Amniotic stem cell (primary cell): ENCODE measurements around the gene ERC2.

ENCODE experiments used
- DNase-seq: peaks from one replicate; lab custom pipeline; 2025; lab: John Stamatoyannopoulos, UW

ERC2 gene

DNA sequence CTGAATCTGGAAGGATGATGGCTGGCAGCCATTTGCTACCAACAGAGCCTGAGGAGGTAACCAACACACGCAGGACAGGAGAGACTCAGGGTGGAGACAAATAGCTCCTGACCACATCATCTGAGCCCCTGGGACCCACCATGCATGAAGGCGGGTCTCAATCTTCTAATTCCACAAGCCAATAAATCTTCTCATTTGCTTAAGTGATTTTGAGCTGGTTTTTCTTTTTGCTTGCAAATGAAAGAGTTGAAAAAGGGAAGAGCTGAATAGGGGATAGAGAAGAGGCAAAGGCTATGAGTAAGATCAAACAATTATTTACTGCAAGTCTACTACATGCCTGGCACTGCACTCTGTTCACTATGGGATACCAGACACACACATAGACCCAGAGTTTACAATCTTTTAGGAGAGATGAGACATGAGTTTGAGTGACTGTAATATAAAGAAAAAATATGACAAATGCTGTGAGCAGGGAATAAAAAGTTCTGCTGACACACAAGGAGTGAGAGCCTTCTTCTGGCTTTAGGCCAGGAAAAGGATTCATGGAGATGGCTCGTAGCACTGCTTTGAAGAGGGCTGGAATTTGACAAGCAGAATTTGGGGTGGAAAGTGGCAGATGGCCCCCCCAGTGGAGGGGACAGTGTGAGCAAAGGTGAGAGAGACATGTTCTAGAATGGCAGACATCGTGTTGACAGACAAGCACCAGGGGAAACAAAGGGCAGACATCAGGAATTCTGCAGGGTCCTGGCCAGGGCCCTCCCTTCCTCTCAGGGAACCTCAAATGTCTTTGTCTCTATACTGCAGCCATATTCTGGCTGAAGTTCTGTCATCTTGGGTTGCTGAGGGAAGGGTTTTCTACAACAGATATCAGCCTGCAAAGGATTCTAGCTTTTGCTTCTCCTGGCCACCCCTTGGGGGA is 911.4 kb downstream of the ERC2 start:
- DNase-seq: no peak

DNA sequence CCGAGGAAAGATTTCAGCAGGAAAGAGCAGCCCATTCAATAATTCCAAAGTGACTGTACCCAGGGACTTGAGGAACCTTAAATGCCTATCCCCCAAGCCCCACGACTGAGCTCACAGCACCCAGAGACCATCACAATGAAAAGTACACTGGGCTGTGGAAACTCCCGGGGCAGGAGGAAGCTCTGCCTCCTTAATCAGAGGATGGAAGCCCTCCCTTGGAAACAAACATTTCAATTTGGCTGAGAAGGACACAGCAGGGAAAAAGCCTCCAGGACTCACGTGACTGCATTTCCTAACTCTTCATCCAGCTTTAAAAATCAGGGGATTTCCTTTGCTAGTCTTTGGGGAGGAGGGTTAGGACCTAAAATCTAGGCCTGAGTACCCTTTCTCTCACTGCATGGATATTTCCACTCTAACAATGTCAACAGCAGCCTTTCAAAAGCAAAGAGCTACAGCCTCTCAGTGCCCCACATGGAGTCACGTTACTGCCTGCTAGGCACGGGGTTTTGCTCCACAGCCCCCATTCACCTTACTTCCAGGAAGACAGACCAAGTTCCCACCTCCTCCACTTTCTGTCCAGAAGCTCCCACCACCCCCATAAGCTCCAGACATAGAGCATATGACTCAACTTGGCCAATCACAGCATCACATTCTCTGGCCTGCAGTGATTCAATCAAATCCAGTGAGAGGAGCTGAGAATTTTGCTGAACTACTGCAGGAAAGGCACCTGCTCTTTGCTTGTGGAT is 912.2 kb downstream of the ERC2 start:
- DNase-seq: no peak

DNA sequence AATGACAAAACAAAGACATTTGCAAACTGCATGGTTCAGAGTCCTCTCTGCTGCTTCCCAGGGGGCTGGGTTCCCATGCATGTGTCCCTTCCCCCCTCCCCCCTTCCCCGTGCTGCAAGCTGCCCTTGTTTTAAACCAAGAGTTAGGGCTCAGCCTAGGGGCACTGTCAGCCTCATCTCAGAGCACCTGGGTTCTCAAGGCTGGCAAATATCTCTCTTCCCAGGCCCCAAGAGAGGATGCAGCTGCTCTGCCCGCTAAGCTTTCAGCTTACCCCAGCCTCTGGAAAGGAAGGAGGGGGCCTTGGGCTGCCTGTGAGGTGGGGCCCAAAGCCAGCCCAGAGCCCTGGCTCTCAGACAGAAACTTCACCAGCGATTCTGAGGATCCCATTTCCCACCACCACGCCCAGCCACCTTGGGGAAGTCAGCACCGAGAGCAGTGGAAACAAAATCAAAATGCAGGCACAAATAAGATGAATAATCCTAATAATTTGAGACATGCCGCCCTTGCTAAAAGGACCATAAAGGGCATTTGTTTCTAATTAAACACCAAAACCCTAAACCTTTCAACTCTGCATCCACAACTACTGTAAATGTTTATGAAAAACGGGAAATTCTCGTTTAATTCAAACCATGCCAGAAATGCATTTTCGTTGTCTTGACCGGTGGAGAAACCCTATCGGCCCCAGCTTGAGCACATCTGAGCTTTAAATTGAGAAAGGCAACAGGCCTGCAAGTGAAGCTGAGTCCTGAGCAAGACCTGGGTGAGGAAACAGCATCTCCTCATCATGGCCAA is 913.4 kb downstream of the ERC2 start:
- DNase-seq: no peak

DNA sequence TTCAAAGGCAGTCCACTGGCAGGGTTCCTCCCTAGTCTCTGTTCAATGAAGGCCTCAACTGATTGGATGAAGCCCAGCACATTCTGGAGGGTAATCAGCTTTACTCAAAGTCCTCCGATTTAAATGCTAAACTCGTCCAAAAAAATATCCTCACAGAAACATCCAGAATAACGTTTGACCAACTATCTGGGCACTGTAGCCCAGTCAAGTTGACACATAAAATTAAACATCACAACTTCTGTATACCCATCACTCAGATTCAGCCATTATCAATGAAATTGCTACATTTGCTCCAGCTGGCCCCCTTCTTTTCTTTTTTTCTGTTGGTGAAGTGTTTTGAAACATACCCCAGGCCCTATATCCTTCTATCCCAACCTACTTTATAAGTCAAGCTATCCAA is 916.6 kb downstream of the ERC2 start:
- DNase-seq: no peak

DNA sequence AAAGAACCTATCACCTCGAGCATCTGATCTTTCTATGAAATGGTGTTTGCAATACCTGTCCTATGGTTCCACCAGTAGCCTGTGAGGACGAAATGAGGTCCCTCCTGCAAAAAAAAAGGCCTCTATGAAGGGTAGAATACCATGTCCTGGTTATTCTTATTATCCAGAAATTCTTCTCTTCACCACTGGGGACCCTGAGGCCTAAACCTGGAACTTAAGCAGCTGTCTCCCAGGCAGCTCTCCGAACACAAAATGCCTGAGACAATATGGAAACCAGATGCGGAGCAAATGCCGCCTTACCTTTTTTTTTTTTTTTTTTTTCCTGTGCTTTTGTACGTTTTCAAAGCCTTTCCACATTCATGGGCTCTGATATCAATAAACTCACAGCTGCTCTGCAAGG is 919.1 kb downstream of the ERC2 start:
- no peak for DNase-seq

DNA sequence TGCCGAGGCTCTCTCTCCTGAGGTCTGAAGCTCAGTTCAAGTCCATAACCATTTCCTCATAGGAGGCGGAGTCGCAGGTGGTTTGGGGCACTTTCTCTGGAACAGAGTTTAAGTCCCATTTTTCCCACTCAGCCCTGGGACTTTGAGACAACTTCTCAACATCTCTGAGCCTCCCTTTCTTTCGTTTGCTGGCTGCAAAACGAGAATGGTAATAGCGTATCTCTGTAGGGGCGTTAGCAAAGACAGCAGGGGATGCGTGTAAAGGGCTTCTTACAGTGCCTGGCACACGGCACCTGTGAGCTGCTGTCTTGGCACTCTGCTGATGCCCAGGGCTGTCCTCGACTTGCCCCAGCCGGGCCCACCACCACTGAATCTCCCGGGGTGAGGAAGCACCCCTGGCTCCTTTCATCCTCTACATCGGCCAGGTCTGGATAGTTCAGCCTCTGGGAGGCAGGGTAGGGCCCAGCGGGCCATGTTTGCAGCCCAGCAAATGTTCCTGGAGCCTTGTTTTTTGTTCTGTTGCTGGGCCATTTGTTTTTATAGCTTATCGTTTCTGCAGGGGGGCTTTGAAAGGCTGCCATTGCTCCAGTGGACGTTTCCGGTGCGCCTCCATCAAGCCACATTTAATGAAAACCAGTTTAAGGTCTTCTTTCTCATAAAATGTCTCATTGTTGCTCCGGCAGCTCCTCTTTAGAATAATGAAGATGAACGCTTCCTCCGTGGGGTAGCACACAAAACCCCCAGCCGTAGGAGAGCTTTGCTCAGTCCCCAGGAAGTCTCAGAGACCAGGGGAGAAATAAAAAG is 921.2 kb downstream of the ERC2 start:
- no peak for DNase-seq

DNA sequence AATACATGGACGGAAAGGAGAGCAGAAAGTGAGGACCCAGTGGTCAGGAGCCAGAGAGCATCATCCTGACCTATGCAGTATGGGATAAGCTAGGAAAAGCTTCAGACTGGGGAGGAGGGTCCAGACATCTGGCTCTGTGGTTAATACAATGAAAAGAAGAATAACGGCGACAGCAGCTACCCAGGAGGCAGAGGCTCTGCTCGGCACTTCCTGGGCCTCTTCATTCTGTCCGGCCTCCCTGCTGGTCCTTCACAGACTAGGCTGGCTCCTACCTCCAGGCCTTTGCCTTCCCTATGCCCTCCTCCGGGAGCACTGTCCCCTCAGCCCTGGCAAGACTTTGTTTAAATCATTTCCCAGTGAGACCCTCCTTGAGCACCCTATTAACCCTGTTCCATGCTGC is 922.3 kb downstream of the ERC2 start:
- DNase-seq: no peak

DNA sequence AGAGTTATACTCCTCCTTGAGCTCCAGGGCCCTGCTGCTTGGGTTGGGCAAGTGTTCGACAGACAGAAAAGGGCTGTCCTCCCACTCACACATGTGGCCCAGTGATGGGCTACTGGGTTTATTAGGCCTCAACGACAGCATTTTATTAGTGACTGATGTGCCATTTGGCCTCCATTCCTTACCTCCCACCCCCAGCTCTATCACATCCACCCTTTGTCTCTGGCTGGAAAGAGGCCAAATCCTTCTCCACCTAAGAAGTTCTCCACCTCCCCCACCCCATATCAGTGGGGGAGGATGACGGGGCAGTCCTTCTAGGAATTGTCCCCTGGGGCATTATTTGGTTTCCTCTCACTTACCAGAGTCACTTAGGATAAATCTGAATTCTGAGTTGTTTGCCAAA is 924.0 kb downstream of the ERC2 start:
- no peak for DNase-seq

DNA sequence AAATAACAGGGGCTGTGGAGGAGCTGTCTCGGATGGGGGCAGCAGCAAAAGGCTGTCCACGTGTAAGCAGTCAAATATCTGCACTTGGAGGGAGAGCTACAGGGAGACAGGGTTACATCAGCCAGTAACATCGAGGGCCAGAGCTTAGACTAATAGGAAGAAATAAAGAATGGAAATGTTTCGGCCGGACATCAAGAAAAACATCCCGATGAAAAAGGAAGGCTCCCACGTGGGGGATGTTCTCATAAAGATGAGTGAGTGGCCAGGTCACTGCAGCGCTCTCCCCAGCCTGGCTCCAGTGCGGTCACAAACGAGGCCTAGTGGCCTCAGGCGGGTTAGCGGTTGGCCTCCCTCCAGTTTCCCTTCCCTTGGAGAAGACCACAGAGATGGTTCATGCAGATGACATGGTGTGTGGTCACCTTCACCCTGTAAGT is 925.1 kb downstream of the ERC2 start:
- no peak for DNase-seq

DNA sequence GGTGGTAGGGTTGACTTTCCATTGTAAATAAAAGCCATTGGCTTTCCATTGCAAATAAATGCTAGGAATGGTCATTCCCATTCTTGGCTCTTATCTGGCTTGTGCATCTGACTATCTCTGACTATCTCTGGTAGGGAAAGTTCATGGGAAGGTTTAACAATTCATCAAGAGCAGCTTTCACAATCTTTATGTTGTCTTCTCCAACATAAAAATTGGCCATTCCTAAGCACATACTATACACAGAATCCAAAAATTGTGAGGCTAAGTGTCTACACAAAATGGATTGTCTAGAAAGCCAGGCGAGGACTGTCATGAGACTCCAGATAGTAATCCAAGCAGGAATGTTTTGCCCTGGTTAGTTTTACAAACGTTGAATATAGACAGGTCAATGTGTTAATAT is 926.8 kb downstream of the ERC2 start:
- no peak for DNase-seq

DNA sequence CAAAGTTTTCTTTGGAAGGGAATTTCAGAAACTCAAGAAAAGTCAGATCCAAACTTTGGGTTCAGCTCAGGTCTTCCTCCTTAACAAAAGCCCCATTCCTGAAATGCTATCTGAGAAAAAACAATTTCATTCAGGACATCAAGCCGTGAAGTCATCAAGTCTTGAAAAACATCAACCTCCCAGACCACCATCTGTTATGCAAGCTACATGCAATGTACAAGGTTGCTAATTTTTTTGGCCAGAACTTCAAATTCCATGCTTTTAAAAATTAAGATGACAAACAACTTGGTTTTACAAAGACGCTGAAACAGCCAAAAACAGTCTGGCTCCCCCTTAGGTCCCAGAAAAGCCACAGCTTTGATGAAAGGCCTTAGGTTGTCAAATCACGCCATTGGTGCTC is 927.3 kb downstream of the ERC2 start:
- DNase-seq: no peak

DNA sequence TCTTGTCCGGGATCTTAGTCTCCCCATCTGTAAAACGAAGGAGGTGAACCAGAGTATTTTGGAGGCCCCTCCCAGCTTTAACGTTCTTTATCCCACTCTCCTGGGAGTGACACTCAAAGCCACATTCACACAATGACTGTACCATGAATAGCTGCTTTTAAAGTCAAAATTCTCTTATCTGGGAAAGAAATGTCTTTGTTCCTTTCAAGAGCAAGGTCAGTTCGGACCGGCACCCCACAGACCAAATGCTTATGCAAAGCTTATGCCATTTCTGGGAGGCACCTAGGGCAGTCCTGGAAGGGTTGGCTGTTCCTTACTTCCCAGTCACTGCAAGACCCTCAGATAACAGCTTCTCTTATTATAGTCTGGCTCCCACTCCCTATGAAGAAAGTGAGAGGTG is 927.7 kb downstream of the ERC2 start:
- no peak for DNase-seq

DNA sequence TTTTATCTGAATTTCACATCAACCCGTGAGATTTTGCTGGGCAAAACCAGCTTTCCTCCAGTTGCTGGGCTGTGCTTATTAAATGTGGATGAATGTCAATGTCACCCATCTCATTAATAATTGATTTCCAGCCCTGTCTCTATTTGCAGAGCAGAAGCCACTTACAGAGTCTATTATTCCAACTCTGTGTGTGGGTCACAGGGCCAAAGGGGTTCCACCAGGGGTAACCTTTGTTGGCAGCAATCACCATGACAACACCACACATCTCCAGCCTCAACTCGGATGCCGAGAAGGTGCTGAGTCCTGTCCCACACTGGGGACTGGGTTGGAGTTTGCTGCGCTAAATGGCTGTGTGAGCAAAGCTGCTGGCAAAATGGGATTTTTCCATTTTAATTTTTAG is 930.1 kb downstream of the ERC2 start:
- DNase-seq: no peak

DNA sequence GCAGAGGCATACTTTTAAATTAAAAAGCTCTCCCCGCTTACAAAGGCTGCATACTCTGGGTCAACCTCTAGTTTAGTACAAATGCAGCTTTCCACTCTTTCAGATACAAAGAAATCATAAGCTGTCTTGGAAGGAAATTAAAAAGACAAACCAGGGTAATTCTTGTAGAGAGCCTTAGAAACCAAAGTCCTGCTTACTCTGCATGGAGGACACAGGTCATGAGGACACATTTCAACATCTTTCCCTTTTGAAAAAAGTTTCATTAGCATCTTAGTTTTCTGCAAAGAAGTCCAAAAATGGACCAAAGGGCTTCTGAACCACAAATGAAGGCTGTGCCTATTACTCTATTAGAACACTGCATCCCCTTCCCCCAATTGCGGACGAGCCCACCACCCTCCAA is 930.7 kb downstream of the ERC2 start:
- DNase-seq: no peak

DNA sequence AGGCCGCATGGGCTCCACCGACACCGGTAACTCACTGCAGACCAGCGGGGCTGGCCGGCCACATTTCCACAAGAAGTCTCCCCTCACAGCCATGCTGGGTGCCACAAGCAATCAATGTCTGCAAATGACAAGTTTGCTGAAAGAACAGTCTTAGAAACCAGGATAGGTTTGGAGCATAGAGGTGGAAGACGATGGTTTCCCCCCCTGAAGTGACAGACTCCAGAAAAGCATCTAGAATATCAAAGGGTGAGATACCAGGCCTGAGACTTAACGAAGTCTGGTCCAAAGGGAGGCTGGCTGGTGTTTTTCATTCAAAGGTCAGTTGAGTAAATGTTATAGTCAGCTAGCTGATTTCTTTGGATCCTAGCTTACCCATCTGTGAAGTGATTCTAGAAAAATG is 931.1 kb downstream of the ERC2 start:
- no peak for DNase-seq

DNA sequence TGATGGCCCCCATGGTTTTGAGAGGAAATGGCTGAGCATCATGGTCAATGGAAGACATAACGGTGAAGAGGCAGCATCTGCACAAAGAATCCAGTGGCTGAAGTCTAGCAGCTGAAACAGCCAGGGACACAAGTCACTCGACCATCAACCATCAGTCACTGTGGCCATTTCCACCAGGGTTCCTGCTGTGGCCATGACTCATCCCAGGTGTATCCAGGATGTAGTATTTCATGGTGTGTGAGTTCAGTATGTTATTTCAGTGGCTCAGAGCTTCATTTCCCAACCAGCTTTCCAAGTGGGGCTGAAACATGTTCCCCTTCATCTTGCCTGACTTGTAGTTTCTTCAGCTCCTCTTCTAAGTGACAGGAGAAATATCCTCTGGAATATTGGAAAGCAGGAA is 933.4 kb downstream of the ERC2 start:
- DNase-seq: no peak

DNA sequence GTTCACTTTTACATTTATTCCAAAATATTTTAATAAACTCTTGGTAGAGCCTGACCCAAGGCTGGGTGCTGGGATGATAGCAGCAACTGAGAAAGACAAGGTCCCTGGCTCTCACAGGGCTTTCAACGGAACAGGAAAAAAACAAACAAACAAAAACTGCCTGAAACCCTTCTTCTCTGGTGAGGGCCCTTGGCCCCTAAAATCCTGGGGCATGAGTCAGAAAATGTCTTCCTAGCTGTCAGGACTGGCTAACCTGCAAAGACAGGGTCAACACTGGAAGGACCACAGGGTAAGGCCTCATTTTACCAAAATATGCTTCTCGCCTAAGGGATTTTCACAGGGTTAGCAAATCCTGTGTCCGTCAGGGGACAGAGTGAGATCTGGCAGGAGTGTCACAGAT is 935.5 kb downstream of the ERC2 start:
- no peak for DNase-seq

DNA sequence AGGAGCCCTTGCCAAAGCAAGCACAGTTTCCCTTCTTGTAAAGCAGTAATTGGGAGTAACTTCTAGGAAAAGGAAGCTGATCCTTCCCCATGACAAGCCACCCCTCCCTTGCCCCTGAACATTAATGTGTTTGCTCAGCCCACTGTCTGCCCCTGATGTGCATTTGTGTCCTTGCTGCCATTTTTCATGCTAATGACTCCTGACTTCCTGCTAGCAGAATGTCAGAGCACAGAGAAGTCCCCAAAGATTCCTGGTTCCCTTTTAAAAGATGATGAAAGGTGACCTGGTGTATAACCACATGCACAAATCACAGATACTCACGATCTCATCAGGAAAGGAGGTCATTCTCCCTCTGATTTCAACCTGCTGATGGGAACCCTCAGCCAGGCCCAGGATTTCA is 936.9 kb downstream of the ERC2 start:
- no peak for DNase-seq

DNA sequence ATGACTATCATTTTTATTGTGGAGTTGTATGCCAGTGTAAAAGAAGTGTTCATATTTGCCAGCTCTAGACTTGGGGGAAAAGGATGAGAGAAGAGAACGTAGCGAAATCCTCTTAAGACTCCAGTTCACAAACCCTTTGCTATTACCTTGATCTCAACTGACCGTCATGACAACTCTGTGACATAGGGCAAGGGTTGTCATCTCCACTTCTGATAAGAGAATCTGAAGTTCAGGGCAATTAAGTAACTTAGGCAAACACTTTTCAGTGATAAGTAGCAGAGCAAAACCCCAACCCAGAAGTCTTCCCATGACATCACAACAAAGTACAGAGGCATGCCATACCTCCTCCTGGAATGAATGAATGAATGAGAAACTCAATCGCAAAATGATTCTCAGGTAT is 940.9 kb downstream of the ERC2 start:
- no peak for DNase-seq

DNA sequence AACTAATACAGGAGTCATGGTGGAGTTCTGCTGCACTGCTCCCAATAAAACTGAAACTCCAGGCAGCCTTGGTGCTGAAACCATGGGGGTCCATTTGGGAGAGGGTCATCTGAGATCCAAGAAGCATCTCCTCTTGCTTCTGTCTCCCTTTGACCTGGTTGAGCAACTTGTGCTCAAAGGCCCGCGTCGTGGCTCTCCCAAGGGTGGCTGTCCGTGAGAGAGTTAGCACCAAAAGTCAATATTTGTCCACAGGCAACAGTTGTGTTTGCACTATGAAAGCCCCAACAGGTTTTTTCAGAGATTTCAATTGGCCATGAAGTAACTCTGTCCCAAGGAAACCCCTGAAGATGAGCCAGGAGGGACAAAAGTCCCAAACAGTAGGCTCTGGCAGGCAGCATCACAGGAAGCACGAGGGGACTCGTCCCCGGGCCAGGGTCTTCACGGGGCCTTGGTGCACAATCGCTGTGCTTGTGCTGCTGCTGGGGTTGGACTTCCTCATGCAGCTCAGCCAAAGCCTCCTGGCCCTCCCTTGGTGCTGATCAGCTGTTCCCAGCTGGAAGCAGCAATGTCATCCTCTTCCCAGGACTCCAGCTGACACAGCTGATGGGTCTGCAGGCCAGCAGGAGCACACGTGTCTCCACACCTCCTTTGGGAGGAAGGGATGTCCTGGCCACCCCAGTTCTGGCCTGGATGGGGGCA is 941.8 kb downstream of the ERC2 start:
- no peak for DNase-seq

DNA sequence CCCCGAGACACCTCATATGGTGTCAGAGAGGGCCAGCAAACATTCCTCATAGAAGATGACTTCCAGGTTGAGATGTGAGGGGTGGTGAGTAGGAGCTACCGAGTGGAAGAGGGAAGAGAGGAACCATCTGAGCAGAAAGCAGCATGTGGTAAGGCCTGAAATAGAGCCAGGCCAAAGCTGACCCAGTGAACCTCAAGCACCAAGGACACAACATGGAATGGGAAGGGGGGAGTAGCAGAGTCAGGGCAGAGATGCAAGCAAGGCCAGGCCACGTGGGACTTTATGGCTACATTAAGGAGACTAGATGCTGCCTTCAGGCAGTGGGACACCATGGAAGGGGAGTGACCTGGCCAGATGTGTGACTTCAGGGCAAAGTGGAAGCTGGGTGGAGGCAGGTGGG is 942.8 kb downstream of the ERC2 start:
- DNase-seq: no peak
